K562 (cell line): ENCODE results near the gene ZNF112. TPM values are rescaled to one million over a fixed set of nuclear protein-coding genes. Genes with fewer than 3 reads are reported as not detected.
A peak's percentile ranks its signal among the peaks of the same experiment; 100 is the strongest.

Source experiments
- ATAC-seq: fragments of 200-7000 bp; cut with Tn5 transposase; 3 replicates; pipeline ENCODE4 v1.9.1; 2020; ENCODE audit warnings: moderate library complexity
- BruUV-seq: library from RNA; stranded (reverse); fragments of 400-500 nt; replicated peaks from 2 replicates; lab custom pipeline; 2021; lab: Mats Ljungman, UMichigan
- CTCF ChIA-PET: fragments of 300-600 bp; formaldehyde crosslinking; extraction: SDS; loops from one replicate; lab custom pipeline; 2021; ENCODE audit warnings: low intra/inter-chr PET ratio; lab: Yijun Ruan, JAX
- POLR2A ChIA-PET: fragments of 300-600, 350-650 bp; sonication (Branson Sonifier 250); formaldehyde crosslinking; extraction: SDS; loops from one replicate; lab custom pipeline; 2021; ENCODE audit warnings: antibody characterized with exemption, inconsistent platforms; lab: Yijun Ruan, JAX
- DNase-seq, 4 experiments: peaks; one replicate each; pipeline versions ENCODE4 v3.0.0 to v3.0.0-alpha.2; 2011 to 2018; ENCODE audit warnings: low spot score in 3 of 4, mixed read lengths in 3 of 4; ENCODE audit errors: extremely low read depth in 1 of 4
- FAIRE-seq: peaks from 2 replicates; lab custom pipeline; 2011; peaks lifted over from hg19 to GRCh38; lab: Jason Lieb, UNC
- H2AFZ ChIP-seq: 2 replicates; pipeline ENCODE4 v1.6.0; 2011; ENCODE audit warnings: low read depth, low read length, control low read depth, inconsistent platforms
- H3K27ac ChIP-seq: fragments of 200-600 bp; 3 replicates; pipeline ENCODE4 v1.8.0; 2011; ENCODE audit warnings: low read depth, mild to moderate bottlenecking, control low read depth, inconsistent platforms, low read length, moderate library complexity, mixed read lengths; ENCODE audit errors: extremely low read depth
- H3K27me3 ChIP-seq, 2 experiments: fragments of 300-600 bp in 1 of 2; 2 replicates in 1 of 2; 3 replicates in 1 of 2; pipeline versions ENCODE4 v1.6.0 to v1.8.0; 2011; ENCODE audit warnings: inconsistent platforms in 2 of 2, low read length in 2 of 2, mild to moderate bottlenecking in 1 of 2, mixed read lengths in 1 of 2, moderate library complexity in 1 of 2; ENCODE audit not compliant: control insufficient read depth in 2 of 2, insufficient read depth in 2 of 2
- H3K36me3 ChIP-seq: fragments of 300-600 bp; 3 replicates; pipeline ENCODE4 v1.8.0; 2011; ENCODE audit warnings: mild to moderate bottlenecking, low read length, inconsistent platforms; ENCODE audit not compliant: control insufficient read depth, insufficient read depth
- H3K4me1 ChIP-seq, 2 experiments: fragments of 200-600 bp in 1 of 2; replicated peaks in 1 of 2; 2 replicates in 1 of 2; 3 replicates in 1 of 2; pipeline versions ENCODE4 v1.5.1 to v1.8.0; 2011; ENCODE audit warnings: inconsistent platforms in 2 of 2, low read length in 2 of 2, mild to moderate bottlenecking in 1 of 2, mixed read lengths in 1 of 2, moderate library complexity in 1 of 2; ENCODE audit not compliant: control insufficient read depth in 2 of 2, insufficient read depth in 2 of 2
- H3K4me2 ChIP-seq: 2 replicates; pipeline ENCODE4 v1.6.1; 2011; ENCODE audit warnings: low read length, control low read depth, inconsistent platforms, mixed read lengths; ENCODE audit not compliant: insufficient read depth
- H3K4me3 ChIP-seq: fragments of 200-600 bp; sonication (generic), shearing (Covaris generic); 2 replicates; pipeline ENCODE4 v1.5.1; 2016; ENCODE audit warnings: control low read depth, inconsistent platforms
- H3K79me2 ChIP-seq: fragments of 200-600 bp; 3 replicates; pipeline ENCODE4 v1.8.0; 2011; ENCODE audit warnings: low read length, inconsistent platforms; ENCODE audit not compliant: control insufficient read depth, insufficient read depth
- H3K9ac ChIP-seq, 2 experiments: 2 replicates each; pipeline versions ENCODE4 v1.6.0 to v1.6.1; 2011; ENCODE audit warnings: low read depth in 2 of 2, low read length in 2 of 2, control low read depth in 1 of 2, inconsistent platforms in 1 of 2, mild to moderate bottlenecking in 1 of 2, mixed read lengths in 1 of 2; ENCODE audit not compliant: insufficient read depth in 1 of 2
- H3K9me1 ChIP-seq: one replicate; pipeline ENCODE4 v1.6.0; 2011; ENCODE audit warnings: inconsistent platforms, mild to moderate bottlenecking, low read length, moderate library complexity; ENCODE audit not compliant: control insufficient read depth, insufficient read depth
- H3K9me3 ChIP-seq: replicated peaks from 2 replicates; pipeline ENCODE4 v1.5.1; 2011; ENCODE audit warnings: low read depth, low read length, inconsistent platforms; ENCODE audit not compliant: control insufficient read depth, insufficient read depth
- H4K20me1 ChIP-seq: replicated peaks from 2 replicates; pipeline ENCODE4 v1.6.1; 2011; ENCODE audit warnings: low read length, inconsistent platforms, mixed read lengths; ENCODE audit not compliant: control insufficient read depth, insufficient read depth
- COPS2 ChIP-seq: fragments of 450-650 bp; conservative IDR thresholded peaks from 2 replicates; pipeline ENCODE4 v1.6.1; 2016; ENCODE audit warnings: mild to moderate bottlenecking, moderate library complexity
- FOXJ3 ChIP-seq: sonication (generic); formaldehyde crosslinking; IDR thresholded peaks from 2 replicates; pipeline ENCODE4 v1.4.0; 2020; ENCODE audit warnings: mild to moderate bottlenecking, missing genetic modification reagents
- MLLT1 ChIP-seq, 2 experiments: fragments of 450-650 bp; IDR thresholded peaks; 2 replicates each; pipeline ENCODE4 v1.6.1; 2016
- NBN ChIP-seq: fragments of 450-650 bp; IDR thresholded peaks from 2 replicates; pipeline ENCODE4 v1.6.1; 2016; ENCODE audit warnings: low read depth, mild to moderate bottlenecking
- POLR2AphosphoS5 ChIP-seq: IDR thresholded peaks from 2 replicates; pipeline ENCODE4 v1.6.1; 2011; ENCODE audit warnings: mild to moderate bottlenecking, low read depth, low read length, moderate library complexity; ENCODE audit not compliant: control insufficient read depth, insufficient read depth
- PTBP1 ChIP-seq: fragments of 200-400 bp; formaldehyde crosslinking; IDR thresholded peaks from 2 replicates; pipeline ENCODE4 v1.6.1; 2017; ENCODE audit warnings: low read depth, low read length
- RHOXF2B ChIP-seq: fragments of 250-450 bp; sonication (Bioruptor Pico); conservative IDR thresholded peaks from 2 replicates; pipeline ENCODE4 v1.5.1; 2021
- RREB1 ChIP-seq: fragments of 250-450 bp; sonication (Bioruptor Pico); IDR thresholded peaks from 2 replicates; pipeline ENCODE4 v1.4.0; 2020
- TEAD2 ChIP-seq: fragments of 450-650 bp; IDR thresholded peaks from 2 replicates; pipeline ENCODE4 v1.6.1; 2016; ENCODE audit warnings: missing genetic modification characterization, control low read depth, missing compliant biosample characterization
- ZBTB2 ChIP-seq: fragments of 450-650 bp; IDR thresholded peaks from 2 replicates; pipeline ENCODE4 v1.6.1; 2016; ENCODE audit warnings: antibody characterized with exemption
- ZNF583 ChIP-seq: fragments of 250-450 bp; sonication (Bioruptor Pico); IDR thresholded peaks from 2 replicates; pipeline ENCODE4 v1.4.0; 2020
- ZNF830 ChIP-seq: fragments of 250-450 bp; sonication (Bioruptor Pico); IDR thresholded peaks from 2 replicates; pipeline ENCODE4 v1.5.0; 2021; ENCODE audit warnings: mild to moderate bottlenecking
- WGBS: fragments of 100-300 bp; shearing (Covaris generic); methylation state at CpG from one replicate; pipeline ENCODE4 v1.1.6; 2016; ENCODE audit warnings: low coverage, mixed read lengths; ENCODE audit not compliant: insufficient coverage; ENCODE audit errors: missing lambda C conversion rate; 5-methylcytosine and 5-hydroxymethylcytosine counted together
- in situ Hi-C: fragments of 300-500 bp; cut with MboI; formaldehyde crosslinking; loops from 4 replicates; pipeline ENCODE4 v1.15.0; 2018; ENCODE audit warnings: inconsistent platforms, mixed read lengths
- intact Hi-C: fragments of 100-400 bp; cut with micrococcal nuclease; formaldehyde crosslinking; loops from 2 replicates; pipeline ENCODE4 v1.14.2; 2022
- polyA plus RNA-seq, 8 experiments: library from polyadenylated mRNA; depleted of rRNA in 4 of 8; stranded (reverse) in 5 of 8; unstranded in 3 of 8; fragments of >200 nt; fragmentation: Nextera tagmentation in 2 of 8; fragmentation: Illumina TruSeq in 1 of 8; extraction: Ambion mirVana in 2 of 8; extraction: Trizol in 1 of 8; gene quantifications; 2 replicates each; pipeline versions ENCODE4 v1.2.1 to v1.2.3, GENCODE V29; 2011 to 2014; ENCODE audit warnings: inconsistent platforms in 1 of 8, missing spikeins in 1 of 8
- total RNA-seq, 7 experiments: library from RNA; depleted of rRNA in 6 of 7; stranded (reverse); fragments of >200 nt in 6 of 7; fragmentation: Illumina TruSeq in 2 of 7; extraction: Trizol in 2 of 7; gene quantifications; 2 replicates each; pipeline versions ENCODE4 v1.2.1 to v1.2.3, GENCODE V29; 2011 to 2021; ENCODE audit warnings: low replicate concordance in 1 of 7

ZNF112 gene
- total and polyA plus RNA-seq, 9 of the 15 experiments (the other 6 are each of a cell fraction or from before 2014, with no cell fraction given) = 0.21 to 1.3 (median 0.61) TPM

DNA sequence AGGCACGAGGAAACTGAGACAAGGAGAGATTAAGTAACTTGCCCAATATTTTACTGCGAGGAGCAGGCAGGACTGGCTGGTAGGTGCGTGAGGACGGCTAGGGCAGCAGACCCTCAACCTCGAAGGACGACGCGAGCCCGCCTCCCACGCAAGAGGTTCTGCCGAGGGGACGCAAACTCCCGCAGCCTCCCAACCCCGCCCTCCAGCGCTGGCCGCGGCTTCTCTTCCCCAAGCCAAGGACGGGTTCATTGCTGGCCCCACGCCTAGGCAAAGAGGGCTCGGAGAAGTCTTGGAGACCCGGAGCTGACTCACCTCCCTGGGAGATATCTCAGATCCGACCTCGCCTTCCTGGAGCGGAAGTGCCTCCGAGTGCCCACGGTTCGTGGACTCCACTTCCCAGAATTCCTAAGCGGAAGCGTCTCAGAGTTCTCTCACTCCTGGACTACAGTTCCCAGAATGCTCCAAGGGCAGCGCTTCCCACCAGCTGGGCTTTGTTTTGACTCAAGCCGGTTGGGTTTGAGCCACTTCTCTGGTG, 51.8 kb downstream of the ZNF112 start, which contains the start of gene ZNF235:
Gene ZNF235, minus strand, starts transcription at position 367 of the 535 bp plus-strand sequence. CDS start 1,621 bp downstream, outside the sequence.
- no TSS peak for BruUV-seq
- intact Hi-C loops = loop anchor here (10.0 kb wide), 1 partner anchor 90 kb away; the partner anchor contains the start of gene ZNF227
- Histone ChIP-seq H3K9me1 (no peaks in the 10 kb centered on the region), H3K4me2 (peak within 1 kb of the TSS; percentile 90), H3K36me3 (no peaks in the 10 kb centered on the region; the same call in 2 of the 3 replicates), H2AFZ (peak within 1 kb of the TSS; percentile 87), H3K27ac (peak within 1 kb of the TSS; percentile 78), H4K20me1 (no peaks in the 10 kb centered on the region), H3K9ac (peak within 1 kb of the TSS; percentile 76 to 93), H3K4me1 (peaks cover 4% of the 10 kb centered on the region in 2 experiments; a peak in 2 of 5 replicates), H3K27me3 (no peaks in the 10 kb centered on the region; a peak in 1 of 5 replicates), H3K9me3 (no peaks in the 10 kb centered on the region; the same call in 1 of the 2 replicates), H3K79me2 (no peaks in the 10 kb centered on the region), H3K4me3 (peak within 1 kb of the TSS; percentile 52)
- in situ Hi-C loops = no loop called here
- DNase-seq = peak; percentile 84 to 95 (median 87)
- WGBS = under 1% methylated on average over 31 of the region's 31 CpGs
- CTCF ChIA-PET = no interaction called here
- ATAC-seq = peak; percentile 99
- POLR2A ChIA-PET = interaction anchor here (0.6 to 0.9 kb wide), 5 partner anchors 92 to 301 kb away, joined by 3 to 4 read pairs (median 3); partner anchors contain the start of genes ZNF226 and ZNF227
- FAIRE-seq = peak; percentile 100
- TF ChIP-seq RHOXF2B (CRISPR knock-in tag) (no peak), RREB1 (CRISPR knock-in tag) (no peak), TEAD2 (tag) (no peak), MLLT1 (IDR thresholded peaks at IDR 0.05) (no peak), FOXJ3 (CRISPR knock-in tag) (no peak), ZNF830 (CRISPR knock-in tag) (no peak), NBN (no peak), ZNF583 (CRISPR knock-in tag) (0 out of 2 replicates have a peak, but pooled peaks have one; percentile 26), PTBP1 (no peak), COPS2 (no peak), ZBTB2 (no peak), POLR2AphosphoS5 (0 out of 2 replicates have a peak, but pooled peaks have one; percentile 42)
